IMR-90 (cell line): ENCODE measurements around the gene DNTT.

Experiments used
- CEBPB ChIP-seq: IDR thresholded peaks from 2 replicates; pipeline ENCODE4 v1.6.1; 2012; ENCODE audit warnings: low read depth, low read length, improper control_type of control experiment
- CHD1 ChIP-seq: IDR thresholded peaks from 2 replicates; pipeline ENCODE4 v1.6.1; 2012; ENCODE audit warnings: low read depth, low read length, improper control_type of control experiment
- ELK1 ChIP-seq: fragments of 150-350 bp; IDR thresholded peaks from 2 replicates; pipeline ENCODE4 v1.6.1; 2016; ENCODE audit warnings: low read depth, mild to moderate bottlenecking, low read length, moderate library complexity, borderline replicate concordance
- MAFK ChIP-seq: IDR thresholded peaks from 2 replicates; pipeline ENCODE4 v1.6.1; 2012; ENCODE audit warnings: low read depth, low read length, improper control_type of control experiment
- MAZ ChIP-seq: IDR thresholded peaks from 2 replicates; pipeline ENCODE4 v1.6.1; 2012; ENCODE audit warnings: low read depth, mild to moderate bottlenecking, low read length, improper control_type of control experiment, moderate library complexity, borderline replicate concordance
- MXI1 ChIP-seq: IDR thresholded peaks from 2 replicates; pipeline ENCODE4 v1.6.1; 2012; ENCODE audit warnings: low read depth, mild to moderate bottlenecking, low read length, moderate library complexity, borderline replicate concordance
- NFE2L2 ChIP-seq: fragments of 150-350 bp; IDR thresholded peaks from 2 replicates; pipeline ENCODE4 v1.6.1; 2016; ENCODE audit warnings: low read depth, mild to moderate bottlenecking, low read length
- POLR2A ChIP-seq: IDR thresholded peaks from 2 replicates; pipeline ENCODE4 v1.6.1; 2012; ENCODE audit warnings: mild to moderate bottlenecking, low read depth, low read length
- RAD21 ChIP-seq: IDR thresholded peaks from 2 replicates; pipeline ENCODE4 v1.6.1; 2012; ENCODE audit warnings: low read length, improper control_type of control experiment
- RFX5 ChIP-seq: IDR thresholded peaks from 2 replicates; pipeline ENCODE4 v1.8.0; 2012; ENCODE audit warnings: low read depth, mild to moderate bottlenecking, low read length, moderate library complexity
- SMC3 ChIP-seq: fragments of 150-350 bp; IDR thresholded peaks from 2 replicates; pipeline ENCODE4 v1.6.1; 2016; ENCODE audit warnings: low read depth, mild to moderate bottlenecking, antibody characterized with exemption, low read length, moderate library complexity
- TF ChIP-seq, protein P1 (sequence below): conservative IDR thresholded peaks from 2 replicates; pipeline ENCODE4 v1.5.1; 2012; ENCODE audit warnings: mild to moderate bottlenecking, low read depth, low read length, improper control_type of control experiment
- TF ChIP-seq, protein P2 (sequence below): fragments of 150-350 bp; IDR thresholded peaks from 2 replicates; pipeline ENCODE4 v1.6.1; 2017; ENCODE audit warnings: mild to moderate bottlenecking, antibody characterized with exemption, low read length, low read depth

DNA sequence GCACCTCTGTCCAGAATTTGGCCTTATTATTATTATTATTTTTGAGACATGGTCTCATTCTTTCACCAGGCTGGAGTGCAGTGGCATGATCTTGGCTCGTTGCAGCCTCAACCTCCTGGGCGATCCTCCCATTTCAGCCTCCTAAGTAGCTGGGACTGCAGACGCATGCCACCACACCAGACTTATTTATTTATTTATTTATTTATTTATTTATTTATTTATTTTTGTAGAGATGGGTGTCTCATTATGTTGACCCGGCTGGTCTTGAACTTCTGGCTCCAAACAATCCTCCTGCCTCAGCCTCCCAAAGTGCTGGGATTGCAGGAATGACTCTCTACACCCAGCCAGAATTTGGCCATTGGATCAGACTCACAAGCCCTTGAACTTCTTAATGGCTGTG, 39.3 kb upstream of the DNTT start:
- no peak for TF ChIP-seq CEBPB
- TF ChIP-seq, protein P1, sequence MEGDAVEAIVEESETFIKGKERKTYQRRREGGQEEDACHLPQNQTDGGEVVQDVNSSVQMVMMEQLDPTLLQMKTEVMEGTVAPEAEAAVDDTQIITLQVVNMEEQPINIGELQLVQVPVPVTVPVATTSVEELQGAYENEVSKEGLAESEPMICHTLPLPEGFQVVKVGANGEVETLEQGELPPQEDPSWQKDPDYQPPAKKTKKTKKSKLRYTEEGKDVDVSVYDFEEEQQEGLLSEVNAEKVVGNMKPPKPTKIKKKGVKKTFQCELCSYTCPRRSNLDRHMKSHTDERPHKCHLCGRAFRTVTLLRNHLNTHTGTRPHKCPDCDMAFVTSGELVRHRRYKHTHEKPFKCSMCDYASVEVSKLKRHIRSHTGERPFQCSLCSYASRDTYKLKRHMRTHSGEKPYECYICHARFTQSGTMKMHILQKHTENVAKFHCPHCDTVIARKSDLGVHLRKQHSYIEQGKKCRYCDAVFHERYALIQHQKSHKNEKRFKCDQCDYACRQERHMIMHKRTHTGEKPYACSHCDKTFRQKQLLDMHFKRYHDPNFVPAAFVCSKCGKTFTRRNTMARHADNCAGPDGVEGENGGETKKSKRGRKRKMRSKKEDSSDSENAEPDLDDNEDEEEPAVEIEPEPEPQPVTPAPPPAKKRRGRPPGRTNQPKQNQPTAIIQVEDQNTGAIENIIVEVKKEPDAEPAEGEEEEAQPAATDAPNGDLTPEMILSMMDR, result no peak
- TF ChIP-seq POLR2A, result no peak
- no peak for TF ChIP-seq ELK1
- no peak for TF ChIP-seq RAD21
- no peak for TF ChIP-seq MXI1
- no peak for TF ChIP-seq MAZ
- TF ChIP-seq RFX5, result no peak
- TF ChIP-seq NFE2L2, result no peak
- no peak for TF ChIP-seq CHD1
- TF ChIP-seq, protein P2, sequence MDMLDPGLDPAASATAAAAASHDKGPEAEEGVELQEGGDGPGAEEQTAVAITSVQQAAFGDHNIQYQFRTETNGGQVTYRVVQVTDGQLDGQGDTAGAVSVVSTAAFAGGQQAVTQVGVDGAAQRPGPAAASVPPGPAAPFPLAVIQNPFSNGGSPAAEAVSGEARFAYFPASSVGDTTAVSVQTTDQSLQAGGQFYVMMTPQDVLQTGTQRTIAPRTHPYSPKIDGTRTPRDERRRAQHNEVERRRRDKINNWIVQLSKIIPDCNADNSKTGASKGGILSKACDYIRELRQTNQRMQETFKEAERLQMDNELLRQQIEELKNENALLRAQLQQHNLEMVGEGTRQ, result no peak
- TF ChIP-seq SMC3, result no peak
- no peak for TF ChIP-seq MAFK
